GM19351 (cell line): ENCODE measurements around the gene TUT7.
"Not testable (repeated sequence)": the region's sequence is repeated elsewhere in the genome, so short reads cannot be mapped to it uniquely, and the experiment has no call there.

Source experiments
- ATAC-seq: cut with Tn5 transposase; IDR thresholded peaks from one replicate; pipeline ENCODE4 v1.9.1; 2021; ENCODE audit warnings: mild to moderate bottlenecking, moderate library complexity; ENCODE audit not compliant: unreplicated experiment

The TUT7 gene

GRCh38 chr9:86354011-86354817 is at the start of gene TUT7:
TSS of gene TUT7 (minus strand) at chr9:86354410. CDS start at chr9:86353199, 1,211 bp downstream.
- ATAC-seq: peak; percentile 73

- ATAC-seq: no peak
Observed at GRCh38 chr9:86402591-86402990, 48.4 kb upstream of the TUT7 start.

- no peak for ATAC-seq
Observed at GRCh38 chr9:86396412-86396811, 42.2 kb upstream of the TUT7 start.

- ATAC-seq: not testable (repeated sequence)
Observed at GRCh38 chr9:86390184-86390583, 36.0 kb upstream of the TUT7 start.

GRCh38 chr9:86389628-86390027 is 35.4 kb upstream of the TUT7 start:
- no peak for ATAC-seq

GRCh38 chr9:86387376-86387775 is 33.2 kb upstream of the TUT7 start:
- no peak for ATAC-seq

GRCh38 chr9:86383000-86383399 is 28.8 kb upstream of the TUT7 start:
- not testable (repeated sequence) for ATAC-seq

GRCh38 chr9:86376016-86376415 is 21.8 kb upstream of the TUT7 start:
- ATAC-seq: no peak

GRCh38 chr9:86369810-86370209 is 15.6 kb upstream of the TUT7 start:
- no peak for ATAC-seq

- no peak for ATAC-seq
Observed at GRCh38 chr9:86368871-86369521, 14.8 kb upstream of the TUT7 start.

GRCh38 chr9:86361176-86361575 is 7.0 kb upstream of the TUT7 start:
- no peak for ATAC-seq

GRCh38 chr9:86359151-86359879 is 5.1 kb upstream of the TUT7 start:
- ATAC-seq: no peak

GRCh38 chr9:86356871-86357866 is 3.0 kb upstream of the TUT7 start:
- ATAC-seq: no peak

GRCh38 chr9:86355814-86356213 is 1.6 kb upstream of the TUT7 start:
- no peak for ATAC-seq

- no peak for ATAC-seq
Observed at GRCh38 chr9:86354818-86355309, 654 bp upstream of the TUT7 start.

GRCh38 chr9:86353655-86354010 is 577 bp downstream of the TUT7 start:
- ATAC-seq: no peak

- ATAC-seq: no peak
Observed at GRCh38 chr9:86352440-86353077, 1.7 kb downstream of the TUT7 start.

GRCh38 chr9:86351880-86352279 is 2.3 kb downstream of the TUT7 start:
- no peak for ATAC-seq

- peak; percentile 33 for ATAC-seq
Observed at GRCh38 chr9:86350006-86350760, 4.0 kb downstream of the TUT7 start.
